NOMO-1 treated with DMSO at 0.1 percent for 48 hours (cell line): Measurements from ENCODE around the gene MIB2.

Experiments used
- DNase-seq: peaks from one replicate; lab custom pipeline; 2025; ENCODE audit not compliant: unreplicated experiment; lab: John Stamatoyannopoulos, UW

Gene MIB2

DNA sequence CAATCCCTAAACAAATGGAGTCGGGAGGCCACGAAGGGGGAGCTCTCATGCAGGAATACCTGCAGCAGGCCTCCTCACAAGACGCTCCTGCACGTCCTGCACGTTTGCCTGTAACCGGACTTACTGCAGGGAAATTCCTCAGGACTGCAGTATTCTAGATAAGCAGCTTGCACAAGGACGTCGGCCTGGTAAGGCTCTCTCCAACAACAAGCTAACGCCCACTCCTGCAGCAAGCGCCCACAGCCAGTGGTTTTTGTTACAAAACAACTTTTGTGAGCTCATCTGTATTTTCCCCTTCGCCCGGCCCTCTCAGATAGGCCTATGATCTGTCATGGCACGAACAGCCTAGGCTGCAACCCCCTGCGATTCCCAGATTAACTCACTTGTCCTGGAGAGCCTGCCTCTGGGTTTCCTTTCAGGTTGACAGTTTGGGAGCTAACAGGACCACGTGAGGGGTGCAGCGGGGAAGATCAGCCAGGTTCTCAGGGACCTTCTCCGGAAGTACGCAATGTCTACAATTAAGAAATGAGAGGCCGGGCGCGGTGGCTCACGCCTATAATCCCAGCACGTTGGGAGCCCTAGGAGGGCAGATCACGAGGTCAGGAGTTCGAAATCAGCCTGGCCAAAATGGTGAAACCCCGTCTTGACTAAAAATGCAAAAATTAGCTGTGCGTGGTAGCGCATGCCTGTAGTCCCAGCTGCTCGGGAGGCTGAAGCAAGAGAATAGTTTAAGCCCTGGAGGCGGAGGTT lies 921 bp upstream of the MIB2 start:
- DNase-seq = peak; percentile 85

DNA sequence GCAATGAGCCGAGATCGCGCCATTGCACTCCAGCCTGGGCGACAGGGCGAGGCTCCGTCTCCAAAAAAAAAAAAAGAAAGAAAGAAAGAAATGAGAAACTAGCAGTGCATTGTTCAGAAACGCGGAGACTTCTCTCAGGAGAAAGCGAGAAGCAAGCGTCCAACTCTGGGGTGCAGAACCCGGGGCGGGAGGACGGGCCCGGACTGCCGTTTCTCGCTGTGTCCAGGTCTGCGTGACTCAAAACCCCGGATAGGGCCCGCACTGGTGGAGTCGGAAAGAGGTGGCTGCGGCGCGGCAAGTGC lies 395 bp upstream of the MIB2 start:
- no peak for DNase-seq

DNA sequence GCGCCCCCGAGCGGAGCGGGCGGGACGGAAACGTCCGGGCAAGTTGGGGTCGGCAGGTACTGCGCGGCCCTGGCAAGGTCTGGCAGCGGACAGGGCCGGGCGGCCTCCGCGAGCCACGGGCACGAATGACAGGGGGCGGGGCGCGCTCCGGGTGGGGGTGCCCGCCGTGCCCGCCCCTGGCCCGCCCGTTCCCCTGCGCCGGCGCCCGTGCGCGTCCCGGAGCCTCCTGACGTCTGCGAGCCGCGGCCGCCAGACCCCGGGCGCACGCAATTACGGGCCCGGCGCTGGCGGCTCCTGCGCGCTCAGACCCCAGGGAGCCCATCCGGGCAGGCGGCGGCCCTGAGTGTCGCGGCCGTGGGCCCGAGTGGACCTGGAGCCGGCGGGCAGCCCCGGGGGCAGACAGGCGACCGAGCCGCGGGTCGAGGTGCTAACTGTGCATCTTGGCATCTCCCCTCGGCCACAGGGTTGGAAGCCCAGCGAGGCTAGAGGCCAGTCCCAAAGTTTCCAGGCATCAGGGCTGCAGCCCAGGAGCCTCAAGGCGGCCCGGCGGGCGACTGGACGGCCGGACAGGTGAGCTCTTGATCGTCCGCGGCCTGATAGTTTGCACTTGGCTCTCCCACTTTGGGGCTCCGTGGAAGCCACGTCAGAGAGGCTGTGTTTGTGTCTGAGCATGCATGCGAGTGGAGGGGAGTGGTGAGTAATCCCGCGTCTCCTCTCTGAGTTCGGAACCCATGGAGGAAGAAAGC lies 918 bp downstream of the MIB2 start:
- peak; percentile 7 for DNase-seq

DNA sequence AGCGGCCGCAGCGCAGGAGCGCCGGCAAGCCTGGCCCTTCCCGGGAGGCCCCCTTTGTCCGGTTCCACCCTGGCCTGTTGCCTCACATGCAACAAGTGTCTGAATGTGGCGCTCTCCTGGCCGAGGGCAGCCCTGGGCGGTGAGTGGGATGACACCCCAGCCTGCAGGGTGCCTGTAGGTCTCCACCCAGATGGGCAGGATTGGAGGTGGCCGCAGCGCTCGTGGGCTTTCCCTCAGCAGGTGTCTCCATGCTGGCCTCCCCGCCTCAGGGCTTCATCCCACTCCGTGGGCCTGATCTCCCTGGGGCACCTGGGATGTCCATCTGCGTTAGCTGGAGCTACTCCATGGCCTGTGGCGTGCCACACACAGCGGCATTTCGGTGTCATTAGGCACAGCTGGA lies 1.5 kb downstream of the MIB2 start:
- no peak for DNase-seq

DNA sequence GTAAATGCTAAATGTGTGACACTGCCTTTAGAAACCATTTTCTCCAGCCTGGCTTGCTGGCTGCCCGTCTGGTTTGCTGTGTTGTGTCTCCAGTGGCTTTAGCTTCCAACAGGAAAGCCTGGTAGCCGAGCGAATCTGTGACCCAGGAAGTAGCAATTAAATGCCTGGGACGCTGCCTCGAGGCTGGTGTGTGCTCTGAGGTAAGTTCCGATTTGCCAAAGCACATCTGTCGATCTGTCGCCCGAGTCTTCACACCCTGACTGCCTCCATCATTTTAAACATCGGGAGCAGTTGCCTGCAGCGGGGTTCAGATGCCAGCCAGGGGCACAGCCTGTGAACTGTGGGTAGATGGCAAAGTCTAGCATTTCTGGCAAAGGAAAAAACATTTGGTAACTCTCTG lies 2.2 kb downstream of the MIB2 start:
- no peak for DNase-seq

DNA sequence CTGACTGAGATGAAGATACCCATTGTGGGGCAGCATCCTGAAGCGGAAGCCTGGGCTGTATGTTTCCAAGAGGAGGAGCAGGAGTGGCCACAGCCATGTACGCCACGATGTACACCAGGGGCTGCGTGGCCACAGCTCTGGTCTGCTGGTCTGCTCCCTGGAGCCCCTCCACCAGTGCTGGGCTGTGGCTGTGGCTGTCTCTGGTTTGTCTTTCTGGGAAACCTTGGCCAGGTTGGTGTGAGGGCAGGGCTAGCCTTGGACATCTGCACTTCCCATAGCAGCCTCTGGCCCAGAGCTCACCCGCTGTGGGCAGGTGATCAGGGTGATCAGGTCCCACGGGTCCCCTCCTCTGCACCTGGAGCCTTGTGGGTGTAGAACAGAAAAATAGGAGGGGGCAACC lies 2.6 kb downstream of the MIB2 start:
- DNase-seq = no peak

DNA sequence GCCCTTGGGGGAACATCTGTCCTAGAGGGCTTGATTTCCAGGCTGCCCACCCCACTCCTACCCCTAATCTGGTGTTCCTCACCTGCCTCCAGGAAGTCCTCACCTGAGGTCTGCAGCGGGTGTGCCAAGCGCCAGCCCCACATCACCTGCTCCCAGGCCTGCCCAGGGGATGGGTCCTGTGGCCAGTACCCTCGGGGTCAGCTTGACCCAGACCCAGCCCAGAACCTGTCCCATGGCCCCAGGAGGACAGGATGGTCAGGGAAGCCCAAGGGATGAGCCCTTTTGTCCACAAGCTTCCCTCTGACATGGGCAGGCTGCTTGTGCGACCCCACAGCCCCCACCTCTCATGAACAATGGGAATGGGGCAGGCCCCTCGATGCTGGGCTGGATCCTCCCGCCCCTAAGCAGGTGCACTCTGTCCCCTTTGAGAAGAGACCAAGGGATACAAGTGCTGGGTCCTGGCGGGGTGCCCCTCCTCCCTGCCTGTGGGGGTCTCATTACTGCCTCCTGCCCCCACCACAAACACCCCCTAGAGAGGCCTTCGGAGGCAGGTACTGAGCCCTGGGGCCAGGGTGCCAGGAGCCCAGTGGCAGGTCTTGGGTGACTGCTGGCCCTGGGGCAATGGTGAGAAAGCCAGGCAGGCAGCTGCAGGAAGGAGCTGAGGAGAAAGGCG lies 3.2 kb downstream of the MIB2 start:
- DNase-seq = no peak

DNA sequence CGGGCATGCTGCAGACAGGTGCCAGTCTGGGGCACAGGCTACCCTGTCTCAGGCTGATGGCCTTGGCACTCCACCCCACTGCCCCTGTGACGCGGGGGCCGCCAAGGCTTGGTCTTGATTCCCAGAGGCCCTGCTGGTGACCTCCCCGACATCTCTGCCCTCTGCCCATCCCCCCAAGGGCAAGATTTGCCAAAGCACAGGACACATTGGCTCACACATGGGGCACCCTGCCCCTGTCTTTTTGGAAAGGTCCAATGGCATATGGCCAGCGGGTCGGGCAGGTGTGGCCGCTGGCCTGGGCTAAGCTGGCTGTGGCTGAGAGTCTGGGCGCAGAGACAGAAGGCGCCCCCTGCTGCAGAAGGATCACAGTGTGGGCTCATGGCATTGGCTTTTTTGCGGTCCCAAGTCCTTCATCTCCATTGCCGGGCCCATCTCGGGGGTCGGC lies 4.6 kb downstream of the MIB2 start:
- DNase-seq = no peak

DNA sequence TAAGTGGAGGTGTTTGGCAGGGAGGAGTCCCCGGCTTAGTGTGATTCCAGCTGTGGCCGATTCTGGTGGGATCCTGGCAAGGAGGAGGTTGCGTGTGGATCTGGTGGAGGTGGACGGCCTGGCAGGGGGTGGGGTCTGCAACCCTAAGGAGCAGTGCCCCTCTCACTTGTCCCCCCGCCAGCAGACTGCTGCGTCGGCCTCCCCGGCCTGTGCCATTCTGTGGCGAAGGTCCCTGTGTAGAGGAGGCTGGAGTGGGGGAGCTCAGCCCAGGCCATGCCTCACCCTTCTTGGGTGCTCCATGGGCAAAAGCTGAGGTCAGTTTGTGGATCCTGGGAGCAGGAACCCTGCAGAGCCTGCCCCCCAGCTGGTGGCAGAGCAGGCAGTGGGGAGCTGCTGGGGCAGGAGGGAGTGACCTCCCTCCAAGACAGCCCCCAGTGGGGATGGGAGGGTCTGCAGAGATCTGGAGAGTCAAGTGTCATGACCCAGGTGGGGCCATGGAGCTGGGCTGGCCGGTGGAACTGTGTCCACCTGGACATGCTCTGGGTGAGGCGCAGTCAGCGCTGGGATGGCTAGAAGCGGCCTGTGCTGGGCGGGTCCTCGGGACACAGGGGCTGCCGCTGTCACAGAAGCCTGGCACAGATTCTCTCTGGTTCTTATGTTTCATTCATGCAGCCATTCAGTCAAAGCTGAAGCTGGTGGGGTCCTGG lies 5.3 kb downstream of the MIB2 start:
- DNase-seq = no peak

DNA sequence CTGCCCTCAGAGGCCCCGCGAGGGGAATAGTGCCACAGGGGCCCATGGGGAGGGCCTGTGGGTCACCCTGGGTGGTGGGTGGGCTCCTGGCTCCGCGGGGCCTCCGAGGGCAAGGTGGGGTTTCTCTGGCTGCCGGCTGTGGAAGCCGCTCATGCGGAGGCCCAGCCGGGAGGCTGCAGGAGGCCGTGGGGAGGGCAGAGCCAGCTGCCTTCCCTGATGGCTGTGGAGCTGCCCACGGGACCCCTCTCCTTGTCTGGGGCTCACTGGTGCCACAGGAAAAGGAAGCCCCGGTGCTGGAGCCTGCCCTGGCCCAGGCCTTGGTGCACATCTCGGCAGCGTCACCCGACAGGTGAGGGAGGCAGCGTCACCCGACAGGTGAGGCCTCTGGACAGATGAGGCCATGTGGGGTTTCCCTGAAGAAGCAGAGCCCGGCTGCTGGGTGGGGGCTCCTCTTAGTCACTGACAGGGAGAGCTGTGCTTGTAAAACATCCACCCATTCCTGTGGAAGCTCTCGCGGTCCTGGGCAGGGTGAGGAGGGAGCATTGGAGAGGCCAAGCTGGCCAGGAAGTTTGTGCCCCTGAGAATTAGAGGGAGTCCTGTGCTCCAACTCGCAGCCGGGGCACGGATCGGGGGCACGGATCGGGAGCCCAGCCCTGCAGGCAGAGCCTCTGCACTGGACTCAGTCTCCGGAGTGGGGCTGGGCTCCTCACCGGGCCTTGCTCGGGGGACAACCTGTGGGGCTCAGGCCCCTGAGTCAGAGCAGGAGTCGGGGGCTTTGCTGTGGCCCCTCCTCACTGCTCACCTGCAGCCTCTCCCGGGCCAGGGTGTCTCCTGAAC lies 6.1 kb downstream of the MIB2 start:
- no peak for DNase-seq

DNA sequence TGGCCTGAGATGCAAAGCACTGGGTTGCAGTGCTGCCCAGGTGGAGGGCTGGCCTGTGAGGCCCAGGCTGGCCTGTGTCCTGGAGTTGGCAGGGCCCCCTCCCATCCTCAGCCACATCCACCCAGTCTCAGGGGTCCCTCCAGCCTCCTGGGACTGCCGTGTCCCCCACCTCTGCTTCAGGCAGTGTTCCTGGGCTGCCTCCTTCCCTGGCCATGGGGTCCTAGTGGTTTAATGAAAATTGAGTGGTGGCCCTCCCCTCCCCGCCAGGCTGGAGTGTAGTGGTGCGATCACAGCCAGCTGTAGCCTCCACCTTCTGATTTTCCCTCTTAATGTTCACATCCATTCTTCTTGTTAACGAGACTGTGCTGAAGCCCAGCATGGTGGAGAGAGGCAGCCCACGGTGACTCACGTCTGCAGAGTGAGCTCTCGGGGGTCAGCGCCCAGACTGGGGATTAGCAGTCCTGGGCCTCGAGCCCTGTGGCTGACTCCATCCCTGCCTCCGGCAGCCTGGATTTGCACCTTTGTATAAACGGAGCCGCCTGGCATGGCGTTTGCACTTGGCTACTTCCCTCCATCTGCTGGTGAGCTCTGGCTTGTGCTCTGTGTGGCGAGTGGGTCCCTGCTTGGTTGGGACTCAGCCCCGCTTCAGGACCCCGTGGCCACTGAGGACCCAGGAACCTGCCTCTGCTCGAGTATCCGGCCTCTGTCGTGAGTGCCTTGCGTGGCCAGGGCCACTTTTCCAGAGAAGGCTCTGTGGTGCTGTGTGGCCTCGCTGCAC lies 6.9 kb downstream of the MIB2 start:
- DNase-seq = no peak

DNA sequence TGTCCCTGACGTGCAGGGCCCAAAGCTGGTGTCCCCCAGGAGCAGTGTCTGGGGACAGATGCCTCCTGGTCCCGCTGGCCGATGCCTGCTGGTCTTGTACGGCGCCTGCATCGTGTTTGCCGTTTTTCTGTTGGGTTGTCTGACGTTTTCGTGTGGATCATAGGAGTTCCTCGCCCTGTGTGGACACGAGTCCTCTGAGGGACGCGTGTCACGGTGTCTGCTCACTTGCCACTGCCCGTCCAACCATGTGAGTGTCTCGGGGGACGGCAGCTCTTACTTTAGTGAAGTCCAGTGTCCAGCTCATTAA lies 7.4 kb downstream of the MIB2 start:
- no peak for DNase-seq

DNA sequence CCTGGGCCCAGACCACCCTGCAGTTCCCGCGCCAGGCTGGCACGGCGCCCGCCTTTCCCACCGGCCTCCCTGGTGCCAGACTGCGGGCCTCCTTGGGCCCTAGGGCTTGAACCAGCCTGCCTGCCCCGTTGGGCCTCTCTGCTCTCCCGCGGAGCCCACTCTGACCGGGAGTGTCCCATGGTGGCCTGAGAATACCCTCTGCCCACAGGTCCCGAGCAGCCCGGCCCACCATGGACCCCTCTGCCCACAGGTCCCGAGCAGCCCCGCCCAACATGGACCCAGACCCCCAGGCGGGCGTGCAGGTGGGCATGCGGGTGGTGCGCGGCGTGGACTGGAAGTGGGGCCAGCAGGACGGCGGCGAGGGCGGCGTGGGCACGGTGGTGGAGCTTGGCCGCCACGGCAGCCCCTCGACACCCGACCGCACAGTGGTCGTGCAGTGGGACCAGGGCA lies 7.9 kb downstream of the MIB2 start:
- DNase-seq = no peak

DNA sequence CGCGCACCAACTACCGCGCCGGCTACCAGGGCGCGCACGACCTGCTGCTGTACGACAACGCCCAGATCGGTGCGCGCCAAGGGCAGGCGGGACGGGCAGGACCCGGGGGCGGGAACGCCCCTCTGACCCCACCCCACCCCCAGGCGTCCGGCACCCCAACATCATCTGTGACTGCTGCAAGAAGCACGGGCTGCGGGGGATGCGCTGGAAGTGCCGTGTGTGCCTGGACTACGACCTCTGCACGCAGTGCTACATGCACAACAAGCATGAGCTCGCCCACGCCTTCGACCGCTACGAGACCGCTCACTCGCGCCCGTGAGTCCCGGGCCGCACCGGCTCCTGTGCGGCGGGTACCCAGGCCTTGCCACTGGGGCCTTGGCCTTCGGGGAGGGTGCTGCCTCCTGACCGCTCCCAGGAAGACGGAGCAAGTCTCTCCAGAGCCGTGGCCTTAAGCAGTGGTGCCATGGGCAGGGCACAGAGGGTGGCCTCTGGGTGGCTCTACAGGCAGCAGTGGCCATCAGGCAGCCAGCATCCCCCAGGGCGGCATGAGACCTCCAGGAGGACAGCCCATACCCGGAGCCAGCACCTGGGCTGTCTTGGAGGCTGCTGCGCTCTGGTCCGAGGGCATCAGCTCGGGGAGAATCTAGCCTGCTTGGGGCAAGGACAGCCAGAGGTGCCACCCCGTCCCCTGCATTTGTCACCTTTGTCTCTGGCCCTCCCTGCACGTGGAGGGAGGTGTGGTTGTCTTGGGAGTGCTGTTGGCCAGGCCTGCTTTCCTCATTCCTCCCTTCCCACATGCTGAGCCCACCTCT lies 8.5 kb downstream of the MIB2 start:
- DNase-seq = no peak

DNA sequence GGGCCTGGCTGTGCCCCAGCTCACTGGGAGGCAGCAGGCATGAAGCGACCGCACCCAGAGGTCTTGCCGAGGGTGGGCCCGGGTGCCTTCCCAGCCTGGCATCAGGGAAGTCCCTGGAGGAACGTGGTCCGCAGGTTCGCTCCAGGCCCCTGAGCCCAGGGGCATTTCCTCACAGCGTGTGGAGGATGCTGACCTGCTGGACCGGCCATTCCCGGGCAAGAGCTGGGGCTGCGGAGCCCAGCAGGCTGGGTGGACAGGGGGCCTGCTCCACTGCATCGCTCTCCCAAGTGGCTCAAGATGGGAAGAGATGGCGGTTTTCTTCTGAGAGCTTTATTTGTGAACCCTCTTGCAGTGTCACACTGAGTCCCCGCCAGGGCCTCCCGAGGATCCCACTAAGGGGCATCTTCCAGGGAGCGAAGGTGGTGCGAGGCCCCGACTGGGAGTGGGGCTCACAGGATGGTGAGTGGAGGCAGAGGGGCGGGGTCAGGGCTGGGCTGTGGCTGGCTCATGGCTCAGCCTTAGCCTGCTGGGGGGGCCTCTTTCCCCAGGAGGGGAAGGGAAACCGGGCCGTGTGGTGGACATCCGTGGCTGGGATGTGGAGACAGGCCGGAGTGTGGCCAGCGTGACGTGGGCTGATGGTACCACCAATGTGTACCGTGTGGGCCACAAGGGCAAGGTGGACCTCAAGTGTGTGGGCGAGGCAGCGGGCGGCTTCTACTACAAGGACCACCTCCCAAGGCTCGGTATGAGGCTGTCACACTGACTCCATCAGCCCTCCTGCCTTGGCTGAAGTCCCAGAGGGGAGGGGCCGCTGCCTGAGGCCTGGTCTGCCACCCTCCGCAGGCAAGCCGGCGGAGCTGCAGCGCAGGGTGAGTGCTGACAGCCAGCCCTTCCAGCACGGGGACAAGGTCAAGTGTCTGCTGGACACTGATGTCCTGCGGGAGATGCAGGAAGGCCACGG lies 9.4 kb downstream of the MIB2 start:
- no peak for DNase-seq

DNA sequence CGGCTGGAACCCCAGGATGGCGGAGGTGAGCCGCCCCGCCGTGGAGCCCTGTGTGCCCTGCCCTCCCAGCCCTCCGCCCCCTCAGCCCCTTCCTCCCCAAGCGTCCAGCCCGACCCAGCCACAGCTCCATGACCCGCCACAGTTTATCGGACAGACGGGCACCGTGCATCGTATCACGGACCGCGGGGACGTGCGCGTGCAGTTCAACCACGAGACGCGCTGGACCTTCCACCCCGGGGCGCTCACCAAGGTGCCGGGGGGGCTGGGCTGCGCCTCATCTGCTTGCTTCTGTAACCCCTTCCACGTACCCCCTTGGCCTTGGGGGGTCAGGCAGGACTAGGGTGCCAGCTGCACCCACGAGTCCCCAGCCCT lies 10.1 kb downstream of the MIB2 start:
- DNase-seq = no peak

DNA sequence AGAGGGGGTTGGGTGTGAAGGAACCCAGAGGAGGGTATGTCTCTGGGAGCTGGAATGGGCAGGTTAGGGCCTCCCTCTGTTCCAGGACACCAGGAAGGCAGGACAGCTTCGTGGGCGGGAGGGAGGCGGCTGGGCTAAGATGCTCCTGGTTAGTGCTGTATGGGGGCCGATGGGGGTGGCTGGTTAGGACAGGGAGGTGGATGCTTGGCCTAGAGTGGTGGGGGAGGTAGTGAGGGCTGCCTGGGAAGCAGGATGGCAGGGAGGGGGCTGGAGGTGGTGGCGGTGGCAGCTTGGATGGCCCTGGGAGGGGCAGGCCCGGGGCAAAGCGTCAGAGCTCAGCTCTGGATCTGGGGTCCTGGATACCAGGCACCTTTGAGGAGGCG lies 10.5 kb downstream of the MIB2 start:
- DNase-seq = no peak
